Bronchial epithelial cell (primary cell): ENCODE measurements around the gene DTL. TPM values are rescaled to one million over a fixed set of nuclear protein-coding genes. Genes with fewer than 3 reads are reported as not detected.
"Not testable (repeated sequence)": the region's sequence is repeated elsewhere in the genome, so short reads cannot be mapped to it uniquely, and the experiment has no call there.

Experiments used
- DNase-seq: peaks from one replicate; pipeline ENCODE4 v3.0.0-alpha.2; 2010; ENCODE audit warnings: low read depth
- FAIRE-seq: peaks from 2 replicates; lab custom pipeline; 2011; peaks lifted over from hg19 to GRCh38; lab: Jason Lieb, UNC
- H3K27me3 ChIP-seq: 2 replicates; pipeline ENCODE4 v1.5.1; 2011; ENCODE audit warnings: low read length; ENCODE audit not compliant: control insufficient read depth, insufficient read depth
- H3K36me3 ChIP-seq: 2 replicates; pipeline ENCODE4 v1.5.1; 2011; ENCODE audit warnings: low read length; ENCODE audit not compliant: control insufficient read depth, insufficient read depth
- H3K4me3 ChIP-seq: 2 replicates; pipeline ENCODE4 v1.5.1; 2011; ENCODE audit warnings: mild to moderate bottlenecking, low read depth, low read length, control low read depth
- CTCF ChIP-seq: IDR thresholded peaks from 2 replicates; pipeline ENCODE4 v1.5.1; 2011; ENCODE audit warnings: mild to moderate bottlenecking, moderate library complexity, low read length, control low read depth, inconsistent platforms; ENCODE audit not compliant: insufficient read depth, severe bottlenecking
- total RNA-seq: library from RNA; depleted of rRNA; stranded (reverse); fragments of >200 nt; gene quantifications from 2 replicates; pipeline ENCODE4 v1.2.1, GENCODE V29; 2014

Gene DTL, protein sequence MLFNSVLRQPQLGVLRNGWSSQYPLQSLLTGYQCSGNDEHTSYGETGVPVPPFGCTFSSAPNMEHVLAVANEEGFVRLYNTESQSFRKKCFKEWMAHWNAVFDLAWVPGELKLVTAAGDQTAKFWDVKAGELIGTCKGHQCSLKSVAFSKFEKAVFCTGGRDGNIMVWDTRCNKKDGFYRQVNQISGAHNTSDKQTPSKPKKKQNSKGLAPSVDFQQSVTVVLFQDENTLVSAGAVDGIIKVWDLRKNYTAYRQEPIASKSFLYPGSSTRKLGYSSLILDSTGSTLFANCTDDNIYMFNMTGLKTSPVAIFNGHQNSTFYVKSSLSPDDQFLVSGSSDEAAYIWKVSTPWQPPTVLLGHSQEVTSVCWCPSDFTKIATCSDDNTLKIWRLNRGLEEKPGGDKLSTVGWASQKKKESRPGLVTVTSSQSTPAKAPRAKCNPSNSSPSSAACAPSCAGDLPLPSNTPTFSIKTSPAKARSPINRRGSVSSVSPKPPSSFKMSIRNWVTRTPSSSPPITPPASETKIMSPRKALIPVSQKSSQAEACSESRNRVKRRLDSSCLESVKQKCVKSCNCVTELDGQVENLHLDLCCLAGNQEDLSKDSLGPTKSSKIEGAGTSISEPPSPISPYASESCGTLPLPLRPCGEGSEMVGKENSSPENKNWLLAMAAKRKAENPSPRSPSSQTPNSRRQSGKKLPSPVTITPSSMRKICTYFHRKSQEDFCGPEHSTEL
- 0.26 TPM in 2 replicates for total RNA-seq

- H3K4me3 ChIP-seq, result peak within 1 kb of the TSS; percentile 70
- FAIRE-seq (peak; percentile 40), DNase-seq (peak; percentile 96)
- H3K27me3 ChIP-seq, result no peaks in the 10 kb centered on the region
- TF ChIP-seq CTCF, result peak; percentile 95
- no peaks in the 10 kb centered on the region for H3K36me3 ChIP-seq
Observed at GRCh38 chr1:212035123-212035834, at the start of gene DTL, which contains the start of gene INTS7. TSS of gene DTL (plus strand) at chr1:212035748. CDS start at chr1:212035891, 143 bp downstream. TSS of gene INTS7 (minus strand) at chr1:212035557. CDS start at chr1:212035437, 120 bp downstream.

DNA sequence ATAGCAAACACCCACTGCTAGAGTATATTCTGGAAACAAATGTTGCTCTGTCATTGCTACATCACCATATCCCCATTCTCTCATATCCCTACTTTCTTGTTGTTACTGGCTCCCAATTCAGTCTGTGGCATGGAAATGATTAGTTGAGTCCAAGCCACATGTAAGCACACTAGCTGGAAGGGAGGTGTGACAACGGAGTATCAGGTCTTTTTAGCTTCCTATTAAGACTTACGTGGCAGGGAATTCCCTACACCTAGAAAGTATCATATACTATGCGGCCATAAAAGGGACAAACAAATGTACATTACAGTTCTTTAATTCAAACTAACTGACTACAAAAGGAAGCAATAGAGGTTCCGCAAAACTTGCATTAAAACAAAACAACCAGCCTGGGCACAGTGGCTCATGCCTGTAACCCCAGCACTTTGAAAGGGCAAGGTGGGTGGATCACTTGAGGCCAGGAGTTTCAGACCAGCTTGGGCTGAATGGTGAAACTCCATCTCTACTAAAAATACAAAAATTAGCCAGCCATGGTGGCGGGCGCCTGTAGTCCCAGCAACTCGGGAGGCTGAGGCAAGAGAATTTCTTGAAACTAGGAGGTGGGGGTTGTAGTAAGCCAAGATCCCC, 48.8 kb upstream of the DTL start:
- Histone ChIP-seq H3K27me3 (no peaks in the 10 kb centered on the region), H3K4me3 (no peak overlapping the region), H3K36me3 (peaks cover 4% of the 10 kb centered on the region)
- FAIRE-seq (no peak), DNase-seq (no peak)
- TF ChIP-seq CTCF, result no peak

DNA sequence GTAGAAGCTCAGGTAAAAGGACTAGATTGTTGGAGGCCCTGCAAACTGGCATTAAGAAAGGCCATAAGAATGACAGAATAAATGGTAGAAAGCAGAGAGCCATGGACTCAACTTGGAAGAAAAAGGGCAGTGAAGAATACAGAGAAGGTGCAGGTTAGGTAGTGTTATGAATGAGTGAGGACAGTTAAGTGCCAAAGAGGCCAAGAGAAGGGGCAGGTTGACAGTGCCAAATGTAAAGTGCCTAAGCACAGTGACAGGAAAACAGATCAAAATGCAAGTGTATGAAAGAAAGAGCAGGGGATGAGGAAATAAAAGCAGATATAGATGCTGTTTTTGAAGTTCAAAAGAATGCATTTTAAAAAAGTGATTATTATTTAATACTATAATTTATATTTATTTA, 43.9 kb upstream of the DTL start:
- no peak for FAIRE-seq
- TF ChIP-seq CTCF, result no peak

GRCh38 chr1:211997426-211997825, 38.1 kb upstream of the DTL start:
- FAIRE-seq, DNase-seq, H3K36me3 ChIP-seq, H3K27me3 ChIP-seq, H3K4me3 ChIP-seq: not testable (repeated sequence)

More for the DNA sequence above, 43.9 kb upstream of the DTL start:
- Histone ChIP-seq H3K36me3 (no peaks in the 10 kb centered on the region), H3K27me3 (no peaks in the 10 kb centered on the region), H3K4me3 (no peak overlapping the region)
- no peak for DNase-seq

DNA sequence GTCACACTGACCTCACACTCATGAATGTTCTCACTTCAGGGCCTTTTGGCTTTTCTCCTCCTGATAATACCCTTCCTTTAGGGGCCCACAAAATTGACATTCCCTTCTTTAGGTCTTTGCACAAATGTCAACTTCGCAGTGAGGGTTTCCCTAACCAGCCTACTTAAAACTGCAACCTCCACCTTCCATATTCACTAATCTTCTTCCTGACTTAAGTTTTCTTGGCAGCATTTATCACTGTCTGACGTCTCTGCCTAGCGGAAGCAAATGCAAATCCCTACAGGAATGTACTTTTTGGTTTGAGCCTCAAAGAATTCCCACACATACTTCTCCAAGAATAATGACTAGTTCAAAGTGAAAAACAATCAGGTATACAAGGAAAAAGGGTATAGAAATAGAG, 33.0 kb upstream of the DTL start:
- no peaks in the 10 kb centered on the region for H3K27me3 ChIP-seq
- FAIRE-seq, result no peak
- TF ChIP-seq CTCF, result no peak
- no peak overlapping the region for H3K4me3 ChIP-seq
- H3K36me3 ChIP-seq, result no peaks in the 10 kb centered on the region
- no peak for DNase-seq
